ENCODE results near the gene MS4A4A. TPM values are rescaled to one million over a fixed set of nuclear protein-coding genes. Genes with fewer than 3 reads are reported as not detected.
"Not testable (repeated sequence)": the region's sequence is repeated elsewhere in the genome, so short reads cannot be mapped to it uniquely, and the experiment has no call there.

The MS4A4A gene
- total RNA-seq, 1 experiment from 2014 or later = not detected

- DNase-seq = no peak
- Histone ChIP-seq H3K4me1 (no peaks in the 10 kb centered on the region), H3K27me3 (no peaks in the 10 kb centered on the region), H3K27ac (no peak overlapping the region), H3K9me3 (replicated peaks) (no peaks in the 10 kb centered on the region), H3K36me3 (no peaks in the 10 kb centered on the region), H3K4me3 (no peak overlapping the region)
Observed at GRCh38 chr11:60274416-60274815, 6.0 kb upstream of the MS4A4A start.

- Histone ChIP-seq H3K36me3 (no peaks in the 10 kb centered on the region), H3K27ac (no peak overlapping the region), H3K9me3 (replicated peaks) (no peaks in the 10 kb centered on the region), H3K4me3 (no peak overlapping the region), H3K4me1 (no peaks in the 10 kb centered on the region), H3K27me3 (no peaks in the 10 kb centered on the region)
- no peak for DNase-seq
Observed at GRCh38 chr11:60281485-60281884, 1.0 kb downstream of the MS4A4A start.

GRCh38 chr11:60282286-60282685, 1.8 kb downstream of the MS4A4A start:
- H3K4me1 ChIP-seq = no peaks in the 10 kb centered on the region
- H3K27me3 ChIP-seq = no peaks in the 10 kb centered on the region
- H3K27ac ChIP-seq = no peak overlapping the region
- no peaks in the 10 kb centered on the region for H3K9me3 ChIP-seq (replicated peaks)
- H3K4me3 ChIP-seq = no peak overlapping the region
- no peaks in the 10 kb centered on the region for H3K36me3 ChIP-seq
- DNase-seq = no peak

- H3K4me1 ChIP-seq; DNase-seq; H3K27ac ChIP-seq; H3K4me3 ChIP-seq; H3K27me3 ChIP-seq; H3K36me3 ChIP-seq; H3K9me3 ChIP-seq (replicated peaks): not testable (repeated sequence)
Observed at GRCh38 chr11:60285411-60286126, 5.1 kb downstream of the MS4A4A start.

GRCh38 chr11:60288531-60288930, 8.1 kb downstream of the MS4A4A start:
- H3K27ac ChIP-seq = no peak overlapping the region
- no peak for DNase-seq

GRCh38 chr11:60292145-60292544, 11.7 kb downstream of the MS4A4A start:
- no peak overlapping the region for H3K27ac ChIP-seq
- no peaks in the 10 kb centered on the region for H3K4me1 ChIP-seq
- no peaks in the 10 kb centered on the region for H3K27me3 ChIP-seq
- H3K9me3 ChIP-seq (replicated peaks) = no peaks in the 10 kb centered on the region
- DNase-seq = no peak
- H3K4me3 ChIP-seq = no peak overlapping the region
- H3K36me3 ChIP-seq = no peaks in the 10 kb centered on the region

More at GRCh38 chr11:60288531-60288930, 8.1 kb downstream of the MS4A4A start:
- no peak overlapping the region for H3K4me3 ChIP-seq
- H3K27me3 ChIP-seq = no peaks in the 10 kb centered on the region
- no peaks in the 10 kb centered on the region for H3K9me3 ChIP-seq (replicated peaks)
- no peaks in the 10 kb centered on the region for H3K4me1 ChIP-seq
- no peaks in the 10 kb centered on the region for H3K36me3 ChIP-seq

- Histone ChIP-seq H3K4me3 (no peak overlapping the region), H3K36me3 (no peaks in the 10 kb centered on the region), H3K27ac (no peak overlapping the region), H3K27me3 (no peaks in the 10 kb centered on the region), H3K4me1 (no peaks in the 10 kb centered on the region), H3K9me3 (replicated peaks) (no peaks in the 10 kb centered on the region)
- DNase-seq = no peak
Observed at GRCh38 chr11:60301178-60301577, 20.7 kb downstream of the MS4A4A start.

GRCh38 chr11:60301884-60302283, 21.4 kb downstream of the MS4A4A start:
- H3K9me3 ChIP-seq (replicated peaks); H3K27ac ChIP-seq; H3K27me3 ChIP-seq; H3K4me1 ChIP-seq; H3K36me3 ChIP-seq; H3K4me3 ChIP-seq; DNase-seq: not testable (repeated sequence)

GRCh38 chr11:60303661-60304060, 23.2 kb downstream of the MS4A4A start:
- H3K4me3 ChIP-seq = no peak overlapping the region
- no peaks in the 10 kb centered on the region for H3K4me1 ChIP-seq
- no peak for DNase-seq
- no peaks in the 10 kb centered on the region for H3K27me3 ChIP-seq
- H3K27ac ChIP-seq = no peak overlapping the region
- no peaks in the 10 kb centered on the region for H3K36me3 ChIP-seq
- no peaks in the 10 kb centered on the region for H3K9me3 ChIP-seq (replicated peaks)

- peak in 1 of 2 experiments; percentile 2 for DNase-seq
- Histone ChIP-seq H3K4me1 (no peaks in the 10 kb centered on the region), H3K9me3 (replicated peaks) (no peaks in the 10 kb centered on the region), H3K27me3 (no peaks in the 10 kb centered on the region), H3K4me3 (no peak overlapping the region), H3K36me3 (no peaks in the 10 kb centered on the region), H3K27ac (no peak overlapping the region)
Observed at GRCh38 chr11:60305906-60306619, 25.6 kb downstream of the MS4A4A start.

- no peaks in the 10 kb centered on the region for H3K36me3 ChIP-seq
- no peak overlapping the region for H3K27ac ChIP-seq
- no peaks in the 10 kb centered on the region for H3K4me1 ChIP-seq
- no peak for DNase-seq
- H3K4me3 ChIP-seq = no peak overlapping the region
- no peaks in the 10 kb centered on the region for H3K27me3 ChIP-seq
- H3K9me3 ChIP-seq (replicated peaks) = no peaks in the 10 kb centered on the region
Observed at GRCh38 chr11:60307507-60308195, 27.2 kb downstream of the MS4A4A start.

- H3K4me1 ChIP-seq = no peaks in the 10 kb centered on the region
- no peak overlapping the region for H3K27ac ChIP-seq
- H3K36me3 ChIP-seq = no peaks in the 10 kb centered on the region
- no peaks in the 10 kb centered on the region for H3K9me3 ChIP-seq (replicated peaks)
- DNase-seq = no peak
- no peak overlapping the region for H3K4me3 ChIP-seq
- H3K27me3 ChIP-seq = no peaks in the 10 kb centered on the region
Observed at GRCh38 chr11:60310407-60310998, 30.0 kb downstream of the MS4A4A start.

- DNase-seq = no peak
- Histone ChIP-seq H3K4me3 (no peak overlapping the region), H3K4me1 (no peaks in the 10 kb centered on the region), H3K27ac (no peak overlapping the region), H3K27me3 (no peaks in the 10 kb centered on the region), H3K36me3 (no peaks in the 10 kb centered on the region), H3K9me3 (replicated peaks) (no peaks in the 10 kb centered on the region)
Observed at GRCh38 chr11:60314635-60315321, 34.3 kb downstream of the MS4A4A start.

GRCh38 chr11:60315871-60316270, 35.4 kb downstream of the MS4A4A start:
- H3K4me1 ChIP-seq = no peaks in the 10 kb centered on the region
- H3K4me3 ChIP-seq = no peak overlapping the region
- H3K27me3 ChIP-seq = no peaks in the 10 kb centered on the region
- H3K36me3 ChIP-seq = no peaks in the 10 kb centered on the region
- H3K27ac ChIP-seq = no peak overlapping the region
- DNase-seq = no peak
- no peaks in the 10 kb centered on the region for H3K9me3 ChIP-seq (replicated peaks)
